HTERT RPE-1 (cell line): ENCODE data around the gene HOXD8.

Source experiments
- in situ Hi-C: fragments of 300-500 bp; cut with MboI; formaldehyde crosslinking; loops from 4 replicates; pipeline ENCODE4 v1.14.3; 2020; ENCODE audit warnings: low sequenced_read_pairs

HOXD8 gene

GRCh38 chr2:176126929-176127773, 2.4 kb upstream of the HOXD8 start:
- in situ Hi-C loops = loop anchor here (25.0 kb wide), 1 partner anchor 510 kb away; no protein-coding TSS in a partner anchor

DNA sequence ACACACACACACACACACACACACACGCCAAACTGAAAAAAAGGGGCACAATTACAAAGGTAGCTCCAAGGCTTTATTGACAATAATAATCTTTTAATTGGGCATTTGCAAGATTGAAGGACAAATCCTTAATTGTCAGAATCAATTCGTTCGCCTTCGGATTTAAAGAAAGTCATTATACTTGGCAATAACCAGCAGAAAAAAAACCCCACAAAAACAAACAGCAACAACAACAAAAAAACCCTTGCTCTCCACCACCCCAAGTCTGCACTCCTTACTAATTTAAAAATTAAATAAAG, 1.8 kb upstream of the HOXD8 start:
- in situ Hi-C loops = loop anchor here (25.0 kb wide), 1 partner anchor 510 kb away; no protein-coding TSS in a partner anchor

GRCh38 chr2:176128172-176128981, 1.1 kb upstream of the HOXD8 start:
- in situ Hi-C loops = loop anchor here (25.0 kb wide), 1 partner anchor 509 kb away; no protein-coding TSS in a partner anchor

GRCh38 chr2:176129813-176130146, 275 bp downstream of the HOXD8 start:
- in situ Hi-C loops = loop anchor here (25.0 kb wide), 1 partner anchor 508 kb away; no protein-coding TSS in a partner anchor

GRCh38 chr2:176130147-176130956, 847 bp downstream of the HOXD8 start:
- in situ Hi-C loops = loop anchor here (25.0 kb wide), 1 partner anchor 507 kb away; no protein-coding TSS in a partner anchor

GRCh38 chr2:176130957-176131847, 1.7 kb downstream of the HOXD8 start:
- in situ Hi-C loops = loop anchor here (25.0 kb wide), 1 partner anchor 506 kb away; no protein-coding TSS in a partner anchor

GRCh38 chr2:176131848-176132158, 2.3 kb downstream of the HOXD8 start:
- in situ Hi-C loops = loop anchor here (25.0 kb wide), 1 partner anchor 505 kb away; no protein-coding TSS in a partner anchor

DNA sequence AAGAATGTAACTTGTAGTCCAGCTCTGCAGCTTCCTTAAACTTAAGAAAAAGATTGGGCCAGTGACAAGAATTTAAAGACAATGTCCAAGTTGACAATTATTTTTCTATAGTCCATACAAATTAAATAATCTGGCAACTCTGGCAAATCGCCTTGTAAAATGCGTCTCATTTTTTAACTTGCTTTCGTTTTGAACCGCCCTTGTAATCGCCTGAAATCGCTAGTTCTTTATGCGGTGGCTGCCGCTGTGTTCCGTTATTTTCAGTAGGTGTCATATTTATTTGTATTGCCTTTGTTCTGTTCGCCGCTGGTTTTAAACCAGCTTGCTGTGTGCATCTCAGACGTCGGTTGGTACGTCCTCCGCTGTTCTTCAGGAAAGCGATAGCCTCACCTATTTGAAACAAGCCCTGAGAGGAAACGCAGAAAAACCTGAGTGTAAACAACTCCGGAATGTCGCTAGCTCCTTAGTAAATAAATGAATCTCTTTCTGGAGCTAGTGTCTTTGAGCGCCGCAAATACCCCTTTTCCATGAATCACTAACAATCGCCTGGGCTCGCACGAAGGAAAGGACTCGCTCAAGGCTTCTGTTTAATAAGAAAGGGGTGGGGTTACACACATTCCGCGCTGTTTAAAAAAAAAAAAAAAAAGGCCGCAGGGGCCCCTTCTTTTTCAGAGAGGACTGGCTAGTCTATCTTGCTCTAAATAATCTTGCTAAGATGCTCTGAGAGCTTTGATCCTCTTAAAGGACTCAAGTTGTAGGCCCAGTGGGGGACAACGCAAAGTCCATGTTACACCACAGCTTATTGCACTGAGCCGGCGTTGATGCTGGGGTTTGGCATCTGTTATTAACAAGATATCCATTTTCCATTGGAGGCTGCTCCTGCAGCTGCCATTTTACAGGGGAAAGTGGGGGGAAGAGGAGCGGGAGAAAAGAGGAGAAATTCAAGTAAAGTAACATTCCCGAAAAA, 3.0 kb downstream of the HOXD8 start:
- in situ Hi-C loops = loop anchor here (25.0 kb wide), 1 partner anchor 505 kb away; no protein-coding TSS in a partner anchor

- in situ Hi-C loops = loop anchor here (25.0 kb wide), 1 partner anchor 504 kb away; no protein-coding TSS in a partner anchor
Measured at GRCh38 chr2:176133389-176133788, 3.9 kb downstream of the HOXD8 start.

- in situ Hi-C loops = loop anchor here (25.0 kb wide), 1 partner anchor 503 kb away; no protein-coding TSS in a partner anchor
Measured at GRCh38 chr2:176134035-176134434, 4.5 kb downstream of the HOXD8 start.

DNA sequence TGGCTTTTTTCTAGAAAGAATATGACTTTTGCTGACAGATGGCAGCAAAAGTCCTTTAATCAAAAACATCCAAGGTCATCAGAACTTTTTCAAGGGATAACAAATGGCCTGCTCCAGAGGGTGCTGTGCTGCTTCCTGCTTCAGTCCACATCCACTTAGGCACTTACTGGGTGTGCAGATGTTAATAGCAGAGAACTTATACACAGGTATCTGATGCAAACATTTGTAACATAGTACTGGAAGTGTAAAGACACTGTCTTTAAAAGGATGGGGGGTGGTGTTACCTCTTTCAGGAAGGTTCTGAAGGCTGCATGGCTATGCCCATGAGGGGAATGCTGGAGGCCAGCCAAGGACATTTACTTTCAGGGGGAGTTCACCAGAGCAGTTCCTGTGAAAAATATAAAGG, 5.5 kb downstream of the HOXD8 start:
- in situ Hi-C loops = loop anchor here (25.0 kb wide), 1 partner anchor 502 kb away; no protein-coding TSS in a partner anchor

DNA sequence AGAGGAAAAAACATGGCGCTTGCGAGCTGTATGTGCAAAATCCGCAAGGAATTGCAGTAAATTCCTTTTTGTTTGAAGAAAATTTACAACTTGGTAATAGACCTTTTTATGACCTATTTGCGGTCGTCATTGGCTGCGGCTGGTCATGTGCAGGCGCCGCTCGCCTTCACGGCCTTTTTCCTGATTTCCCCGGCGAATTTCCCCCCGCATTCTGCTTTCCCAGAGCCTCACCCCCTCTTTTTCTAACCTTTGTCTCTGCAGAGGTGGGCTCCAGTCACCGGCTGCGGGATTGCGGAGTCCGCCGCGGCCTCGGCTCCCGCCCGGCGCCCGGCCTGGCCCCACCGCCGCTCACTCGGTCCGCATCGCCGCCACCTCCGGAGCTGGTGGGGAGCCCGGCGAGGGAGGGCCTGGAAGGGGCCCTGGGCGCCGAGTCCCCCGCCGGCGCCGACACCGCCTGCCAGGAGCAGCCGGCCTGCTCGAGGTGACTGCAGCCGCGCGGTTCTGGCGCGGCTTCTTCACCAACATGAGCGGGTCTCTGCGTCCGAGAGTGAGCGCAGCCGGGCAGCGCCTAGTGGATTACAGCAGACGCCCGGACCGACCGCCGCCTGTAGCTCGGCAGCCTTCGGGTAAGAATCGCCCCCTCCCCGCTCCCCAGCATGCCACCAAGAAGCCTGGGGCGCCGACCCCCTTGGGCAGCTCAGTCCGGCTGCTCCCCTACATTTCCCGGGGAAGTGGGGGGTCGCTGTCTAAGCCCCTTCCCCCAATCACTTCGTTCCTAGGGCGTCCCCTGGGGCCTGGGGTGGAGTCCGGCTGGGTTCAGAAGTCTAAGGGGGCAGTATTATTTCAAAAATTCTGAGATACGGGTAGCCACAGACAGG, 7.1 kb downstream of the HOXD8 start:
- in situ Hi-C loops = loop anchor here (25.0 kb wide), 1 partner anchor 501 kb away; no protein-coding TSS in a partner anchor

GRCh38 chr2:176137252-176137580, 7.7 kb downstream of the HOXD8 start:
- in situ Hi-C loops = loop anchor here (25.0 kb wide), 1 partner anchor 500 kb away; no protein-coding TSS in a partner anchor

DNA sequence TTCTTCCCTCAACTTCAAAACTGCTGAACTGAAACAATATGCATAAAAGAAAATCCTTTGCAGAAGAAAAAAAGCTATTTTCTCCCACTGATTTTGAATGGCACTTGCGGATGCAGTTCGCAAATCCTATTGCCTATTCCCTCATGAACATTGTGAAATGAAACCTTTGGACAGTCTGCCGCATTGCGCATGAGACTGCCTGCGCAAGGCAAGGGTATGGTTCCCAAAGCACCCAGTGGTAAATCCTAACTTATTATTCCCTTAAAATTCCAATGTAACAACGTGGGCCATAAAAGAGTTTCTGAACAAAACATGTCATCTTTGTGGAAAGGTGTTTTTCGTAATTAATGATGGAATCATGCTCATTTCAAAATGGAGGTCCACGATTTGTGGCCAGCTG, 8.4 kb downstream of the HOXD8 start:
- in situ Hi-C loops = loop anchor here (25.0 kb wide), 1 partner anchor 499 kb away; no protein-coding TSS in a partner anchor

GRCh38 chr2:176138526-176138922, 9.0 kb downstream of the HOXD8 start:
- in situ Hi-C loops = loop anchor here (25.0 kb wide), 1 partner anchor 499 kb away; no protein-coding TSS in a partner anchor

DNA sequence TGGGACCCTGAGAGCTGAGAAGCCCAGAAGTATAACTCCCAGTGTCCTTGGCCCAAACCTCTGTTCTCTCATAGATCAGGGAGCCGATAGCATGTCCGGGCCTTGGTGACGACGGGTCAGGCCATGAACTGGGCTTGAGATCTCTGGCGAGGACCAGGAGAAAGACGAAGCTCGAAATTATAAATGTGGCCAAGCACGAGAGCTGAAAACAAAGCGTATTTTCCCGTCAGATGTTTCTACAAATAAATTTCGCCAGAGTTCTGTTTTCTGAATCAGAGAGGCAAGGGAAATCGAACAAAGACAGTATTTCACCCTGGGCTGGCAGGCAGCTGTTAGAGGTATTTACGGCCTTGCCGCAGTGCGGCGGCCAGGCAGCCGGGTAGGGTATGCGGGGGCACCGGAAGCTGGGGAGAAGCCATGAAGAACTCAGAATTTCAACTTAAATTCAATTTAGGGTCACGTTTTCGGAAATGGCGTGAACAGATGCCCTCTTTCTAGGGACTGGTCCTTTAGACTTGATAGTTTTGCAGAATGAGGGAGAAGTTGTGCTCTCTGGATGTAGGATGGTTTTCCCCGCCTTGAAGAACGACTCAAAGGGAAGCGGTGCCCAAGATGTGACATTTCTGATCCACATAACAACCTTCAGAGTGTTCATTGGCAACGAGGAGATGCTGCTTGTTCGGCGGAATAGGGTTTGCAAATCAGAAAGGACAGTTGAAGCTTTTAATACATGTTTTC, 9.6 kb downstream of the HOXD8 start:
- in situ Hi-C loops = loop anchor here (25.0 kb wide), 1 partner anchor 498 kb away; no protein-coding TSS in a partner anchor
